GM19438 (cell line): ENCODE data around the gene PTCD3.

Experiments
- ATAC-seq: cut with Tn5 transposase; IDR thresholded peaks from one replicate; pipeline ENCODE4 v1.9.1; 2021; ENCODE audit warnings: low read depth; ENCODE audit not compliant: unreplicated experiment

Gene PTCD3

DNA sequence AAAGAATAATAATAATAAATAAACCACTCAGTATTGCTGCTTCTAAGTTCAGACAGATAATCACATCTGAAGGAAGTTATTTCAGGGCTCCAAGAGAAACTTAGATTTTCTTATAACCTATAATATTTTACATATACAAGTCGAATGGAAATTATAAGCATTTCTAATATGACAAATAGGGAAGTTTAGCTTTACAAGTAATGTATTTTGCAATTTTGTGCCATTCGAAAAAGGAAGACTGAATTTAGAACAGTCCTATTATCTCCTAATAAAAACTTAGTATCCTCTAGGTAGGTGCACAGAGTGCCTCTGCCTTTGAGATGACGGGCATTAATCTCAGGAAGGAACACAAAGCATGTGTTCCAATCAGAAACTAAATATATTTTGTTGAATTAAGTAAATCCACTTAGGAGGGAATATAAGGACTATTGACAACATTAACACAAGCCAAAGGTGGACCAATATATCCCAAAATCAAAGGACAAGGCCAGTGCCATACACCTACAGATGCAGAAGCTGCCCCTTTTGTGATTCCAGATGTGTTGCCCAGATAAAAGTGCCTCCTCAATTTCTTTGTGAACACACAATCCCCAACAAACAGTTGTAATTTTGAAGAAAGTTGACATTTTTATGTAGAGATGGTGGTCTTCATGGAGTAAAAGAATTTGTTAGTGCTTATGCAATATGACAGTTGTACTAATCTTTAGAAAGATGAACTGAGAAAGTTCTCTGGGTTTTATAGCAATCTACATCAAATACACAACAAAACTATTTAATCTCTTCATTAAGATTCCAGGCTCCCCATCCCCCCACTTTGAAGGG, 36.6 kb downstream of the PTCD3 start:
- no peak for ATAC-seq

DNA sequence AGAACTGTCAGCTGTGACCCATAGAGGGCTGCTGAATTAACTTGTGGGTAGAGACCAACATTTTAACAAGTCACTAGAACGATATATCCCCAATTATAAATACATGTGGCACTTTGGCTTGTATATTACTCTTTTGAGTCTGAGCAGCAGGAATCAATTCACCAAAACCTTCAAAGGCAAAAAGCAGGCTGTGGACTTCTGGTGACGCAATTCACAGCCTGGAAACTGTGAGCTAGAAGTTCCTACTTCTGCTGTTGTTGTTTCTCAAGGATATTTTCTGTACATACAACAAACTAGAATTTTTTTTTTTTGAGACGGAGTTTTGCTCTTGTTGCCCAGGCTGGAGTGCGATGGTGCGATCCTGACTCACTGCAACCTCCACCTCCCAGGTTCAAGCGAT, 37.3 kb downstream of the PTCD3 start:
- ATAC-seq, result no peak

GRCh38 chr2:86143926-86144685, 38.1 kb downstream of the PTCD3 start:
- no peak for ATAC-seq

GRCh38 chr2:86147793-86148192, 41.8 kb downstream of the PTCD3 start:
- ATAC-seq, result no peak

GRCh38 chr2:86150502-86150901, 44.5 kb downstream of the PTCD3 start:
- ATAC-seq, result no peak

DNA sequence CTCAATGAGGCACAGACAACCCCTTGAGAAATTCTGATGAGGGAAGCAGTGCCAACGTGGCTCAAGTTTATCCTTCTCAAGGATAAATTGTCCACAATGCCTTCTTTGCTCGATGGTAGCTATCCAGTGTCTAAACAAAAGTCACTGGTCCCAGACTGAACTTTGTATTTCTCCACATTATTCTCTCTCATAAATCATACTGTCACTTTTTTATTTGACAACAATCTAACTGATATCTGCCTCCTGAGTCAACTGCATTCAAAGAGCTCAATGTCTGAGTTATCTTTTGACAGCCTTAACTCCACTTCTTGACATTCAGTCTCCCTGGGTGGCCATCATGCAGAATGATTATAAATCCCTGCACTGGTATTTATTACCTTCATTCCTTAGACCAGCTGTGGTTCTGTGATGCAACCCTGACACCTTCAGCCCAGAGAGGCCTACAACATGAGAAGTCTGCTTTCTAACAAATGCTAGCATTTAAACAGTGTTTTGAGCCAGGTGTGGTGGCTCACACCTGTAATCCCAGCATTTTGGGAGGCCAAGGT, 51.0 kb downstream of the PTCD3 start:
- no peak for ATAC-seq

DNA sequence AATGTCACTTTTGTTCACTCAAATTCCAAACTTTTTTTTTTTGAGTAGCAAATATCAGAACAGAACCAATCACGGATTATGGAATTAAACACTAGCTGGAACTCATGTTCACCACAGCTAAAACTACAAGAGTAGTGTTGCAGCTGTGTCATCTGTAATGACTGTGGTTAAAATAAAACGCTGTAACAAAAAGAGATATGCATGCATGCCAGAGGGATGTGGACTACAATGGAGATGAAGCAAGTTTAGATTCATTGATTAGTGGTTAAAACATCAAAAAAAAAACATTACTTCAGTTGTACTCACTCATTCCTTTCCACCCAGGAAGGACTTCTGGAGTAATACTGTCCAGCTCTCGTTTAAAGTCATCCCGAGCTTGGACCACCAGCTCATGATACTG, 52.3 kb downstream of the PTCD3 start:
- no peak for ATAC-seq

GRCh38 chr2:86160156-86160952, 54.3 kb downstream of the PTCD3 start:
- no peak for ATAC-seq

- no peak for ATAC-seq
These were observed 64.4 kb downstream of the PTCD3 start for GRCh38 chr2:86170449-86170848.

- ATAC-seq, result no peak
These were observed 65.3 kb downstream of the PTCD3 start for GRCh38 chr2:86171295-86171694.

DNA sequence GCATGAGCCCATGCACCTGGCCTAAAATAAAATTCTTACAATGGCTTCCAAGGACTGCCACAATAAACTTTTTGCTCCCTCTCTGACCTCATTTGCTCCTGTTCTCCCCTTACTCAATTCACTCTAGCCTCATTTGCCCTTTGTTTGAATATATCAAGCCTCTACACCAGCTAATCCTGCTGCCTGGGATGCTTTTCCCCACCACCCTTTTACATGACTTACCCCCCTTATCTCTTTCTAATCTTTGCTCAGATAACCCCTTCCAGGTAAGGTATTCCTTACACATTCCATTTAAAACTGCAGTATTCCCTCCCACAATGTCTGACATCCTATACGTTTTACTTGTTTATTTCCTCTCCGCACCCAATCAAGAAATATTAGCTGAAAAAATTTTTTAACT, 66.6 kb downstream of the PTCD3 start:
- ATAC-seq, result no peak

DNA sequence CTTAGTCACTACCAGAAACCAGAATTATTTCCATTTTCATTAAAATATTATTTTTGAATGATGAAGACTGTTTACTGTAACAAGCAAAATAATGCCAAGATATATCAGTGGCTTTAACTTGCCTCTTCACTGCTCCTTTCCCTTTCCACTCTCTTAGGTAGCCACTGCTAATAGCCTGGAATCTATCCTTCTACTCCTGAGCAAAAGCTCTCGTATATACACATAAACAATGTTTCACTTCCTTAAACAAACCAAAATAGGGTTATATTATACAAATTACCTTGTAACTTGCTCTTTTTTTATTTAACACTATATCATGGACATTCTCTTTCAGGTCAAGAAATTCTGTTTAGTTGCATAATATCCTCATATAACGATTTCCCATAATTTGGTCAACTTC, 68.4 kb downstream of the PTCD3 start:
- ATAC-seq, result no peak

- no peak for ATAC-seq
These were observed 69.8 kb downstream of the PTCD3 start for GRCh38 chr2:86175828-86176227.

DNA sequence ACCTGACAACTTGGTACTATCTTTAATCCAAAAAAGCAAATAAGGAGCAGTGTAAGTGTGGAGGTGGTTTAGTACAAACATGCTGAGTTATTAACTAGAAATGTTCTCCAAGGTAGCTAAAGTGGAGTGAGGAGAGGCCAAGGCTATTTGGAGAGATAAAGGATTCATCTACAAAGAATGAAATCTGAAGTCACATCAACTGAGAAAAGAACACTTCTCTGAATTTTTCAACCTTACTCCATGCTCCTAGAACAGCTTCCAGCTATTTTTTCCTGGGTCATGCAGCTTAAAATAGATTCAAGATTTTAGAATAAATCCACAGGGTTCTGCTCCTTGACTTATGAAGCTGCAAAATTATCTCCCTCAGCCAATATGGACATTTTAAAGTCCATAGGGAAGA, 70.6 kb downstream of the PTCD3 start:
- no peak for ATAC-seq

- ATAC-seq, result no peak
These were observed 79.6 kb downstream of the PTCD3 start for GRCh38 chr2:86185517-86186212.

DNA sequence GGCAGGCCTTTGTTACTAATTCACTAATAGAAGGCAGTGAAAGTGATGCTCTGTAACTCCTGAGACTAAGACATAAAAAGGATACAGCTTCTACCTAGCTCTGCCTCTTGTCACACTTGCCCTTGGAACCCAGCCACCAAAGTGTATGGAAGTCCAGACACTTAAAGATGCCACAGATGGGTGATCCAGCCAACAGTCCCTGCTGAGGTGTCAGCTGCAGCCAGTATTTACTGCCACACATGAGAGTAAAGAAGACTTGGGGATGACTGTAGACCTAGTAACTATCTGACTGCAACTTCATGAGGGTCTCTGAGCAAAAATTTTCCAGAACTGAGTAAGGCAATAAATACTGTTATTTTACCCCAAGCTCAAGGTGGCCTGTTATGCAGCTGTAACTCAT, 80.4 kb downstream of the PTCD3 start:
- no peak for ATAC-seq

DNA sequence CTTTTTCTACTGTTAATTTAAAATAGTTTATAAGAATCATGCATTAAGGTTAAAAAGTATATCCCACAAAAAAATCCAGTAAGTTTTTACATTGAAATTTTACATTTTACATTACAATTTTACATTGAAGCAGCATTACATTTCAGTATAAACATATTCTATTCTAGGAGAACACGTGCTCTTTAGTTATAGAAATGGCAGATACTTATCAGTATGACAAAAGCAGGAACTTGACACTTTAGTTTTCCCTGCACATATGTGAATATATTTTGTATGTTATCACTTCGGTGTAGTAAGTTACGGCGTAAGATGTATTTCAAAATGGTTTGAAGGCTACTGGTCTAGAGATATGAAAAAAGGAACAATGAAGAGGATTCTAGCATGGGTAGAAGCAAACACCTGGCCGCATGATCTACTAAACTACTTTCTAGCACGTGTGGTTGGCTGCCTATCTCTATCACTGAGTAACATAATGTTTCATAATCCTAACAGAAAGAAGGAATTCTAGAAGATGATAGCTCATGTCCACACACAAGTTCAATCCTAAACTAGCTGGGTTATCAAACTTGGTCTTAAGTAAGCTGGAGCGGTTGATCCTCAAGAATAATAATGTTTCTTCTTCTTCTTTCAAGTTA, 83.9 kb downstream of the PTCD3 start:
- no peak for ATAC-seq
